ENCODE results near the gene SCLY.
"Not testable (repeated sequence)": the region's sequence is repeated elsewhere in the genome, so short reads cannot be mapped to it uniquely, and the experiment has no call there.

SCLY gene

DNA sequence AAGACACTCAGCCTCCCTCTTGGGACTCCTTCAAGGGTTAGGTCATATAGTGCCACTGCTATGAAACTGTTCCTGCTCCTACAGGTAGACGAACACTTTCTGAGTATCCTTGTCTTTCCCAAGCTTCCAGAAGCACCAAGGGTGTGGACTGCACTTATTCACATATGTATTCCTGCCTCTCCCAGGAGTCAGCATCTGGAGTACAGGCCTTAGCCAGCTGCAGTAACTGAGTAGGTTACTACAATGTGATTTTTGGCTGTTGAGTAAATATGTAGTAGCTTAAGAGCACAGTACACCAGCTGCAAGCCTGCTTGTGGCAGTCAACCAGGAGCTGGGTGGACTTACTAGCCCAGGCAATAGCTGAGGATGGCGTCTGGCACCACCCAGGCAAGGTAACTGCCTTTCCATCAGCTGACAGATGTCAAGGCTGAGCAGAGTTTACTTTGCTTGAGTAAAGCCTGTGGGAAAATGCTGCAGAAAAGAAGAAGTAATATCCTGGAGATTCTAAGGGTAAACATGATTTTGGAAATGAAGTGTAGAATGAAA lies 14.0 kb upstream of the SCLY start:
- Histone ChIP-seq H3F3A (ENCODE audit: low read depth) (no peaks in the 10 kb centered on the region), H4K20me1 (ENCODE audit: insufficient read depth, low read length, poor library complexity, severe bottlenecking) (no peaks in the 10 kb centered on the region), H3K79me2 (ENCODE audit: insufficient read depth, low read length) (no peaks in the 10 kb centered on the region), H3K4me3 (ENCODE audit: low read length, poor library complexity, severe bottlenecking) (no peak overlapping the region), H3K9me3 (ENCODE audit: insufficient read depth, low read depth, low read length) (no peaks in the 10 kb centered on the region), H3K27me3 (ENCODE audit: insufficient read depth, low read length, poor library complexity, severe bottlenecking) (no peaks in the 10 kb centered on the region), H3K36me3 (ENCODE audit: insufficient read depth, low read length) (peaks cover 38% of the 10 kb centered on the region; the same call in 1 of the 2 replicates), H2AFZ (ENCODE audit: low read length) (no peak overlapping the region), H3K4me1 (ENCODE audit: insufficient read depth, low read length, poor library complexity, severe bottlenecking) (no peaks in the 10 kb centered on the region), H3K4me2 (ENCODE audit: low read depth, low read length, poor library complexity, severe bottlenecking) (no peak overlapping the region), H3K9ac (ENCODE audit: low read depth, low read length, poor library complexity, severe bottlenecking) (no peak overlapping the region), H3K9me2 (replicated peaks; ENCODE audit: low read depth, low read length) (no peaks in the 10 kb centered on the region)
- TF ChIP-seq EZH2phosphoT487 (IDR thresholded peaks at IDR 0.05; ENCODE audit: borderline replicate concordance): no peak
- TF ChIP-seq, protein P1, sequence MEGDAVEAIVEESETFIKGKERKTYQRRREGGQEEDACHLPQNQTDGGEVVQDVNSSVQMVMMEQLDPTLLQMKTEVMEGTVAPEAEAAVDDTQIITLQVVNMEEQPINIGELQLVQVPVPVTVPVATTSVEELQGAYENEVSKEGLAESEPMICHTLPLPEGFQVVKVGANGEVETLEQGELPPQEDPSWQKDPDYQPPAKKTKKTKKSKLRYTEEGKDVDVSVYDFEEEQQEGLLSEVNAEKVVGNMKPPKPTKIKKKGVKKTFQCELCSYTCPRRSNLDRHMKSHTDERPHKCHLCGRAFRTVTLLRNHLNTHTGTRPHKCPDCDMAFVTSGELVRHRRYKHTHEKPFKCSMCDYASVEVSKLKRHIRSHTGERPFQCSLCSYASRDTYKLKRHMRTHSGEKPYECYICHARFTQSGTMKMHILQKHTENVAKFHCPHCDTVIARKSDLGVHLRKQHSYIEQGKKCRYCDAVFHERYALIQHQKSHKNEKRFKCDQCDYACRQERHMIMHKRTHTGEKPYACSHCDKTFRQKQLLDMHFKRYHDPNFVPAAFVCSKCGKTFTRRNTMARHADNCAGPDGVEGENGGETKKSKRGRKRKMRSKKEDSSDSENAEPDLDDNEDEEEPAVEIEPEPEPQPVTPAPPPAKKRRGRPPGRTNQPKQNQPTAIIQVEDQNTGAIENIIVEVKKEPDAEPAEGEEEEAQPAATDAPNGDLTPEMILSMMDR (conservative IDR thresholded peaks at IDR 0.05; ENCODE audit: low read length): no peak

DNA sequence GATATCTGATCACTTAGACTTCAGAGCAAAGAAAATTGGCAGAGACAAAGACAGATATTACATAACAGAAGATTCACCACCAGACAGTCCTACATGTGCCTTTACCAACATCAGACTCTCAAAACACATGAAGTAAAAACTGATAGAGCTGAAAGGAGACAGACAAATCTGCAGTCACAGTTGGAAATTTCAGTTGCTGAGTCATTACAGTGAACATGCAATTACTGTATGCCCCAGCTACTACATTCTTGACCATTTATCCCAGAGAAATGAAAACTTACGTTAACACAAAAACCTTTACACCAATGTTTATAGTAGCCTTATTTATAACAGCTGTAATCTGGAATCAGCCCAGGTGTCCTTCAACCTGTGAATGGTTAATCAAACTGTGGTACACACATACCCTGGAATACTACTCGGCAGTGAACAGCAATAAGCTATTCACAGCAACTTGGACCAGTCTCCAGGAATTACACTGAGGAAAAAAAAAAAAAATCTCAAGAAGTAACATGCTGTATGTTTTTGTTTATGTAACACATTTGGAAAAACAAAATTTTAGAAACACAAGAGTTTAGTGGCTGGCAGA lies 7.5 kb upstream of the SCLY start:
- Histone ChIP-seq H3K79me2 (ENCODE audit: insufficient read depth, low read length) (no peaks in the 10 kb centered on the region), H3K36me3 (ENCODE audit: insufficient read depth, low read length) (no peaks in the 10 kb centered on the region), H3K27me3 (ENCODE audit: insufficient read depth, low read length, poor library complexity, severe bottlenecking) (no peaks in the 10 kb centered on the region), H3K9ac (ENCODE audit: low read depth, low read length, poor library complexity, severe bottlenecking) (no peak overlapping the region), H3K4me2 (ENCODE audit: low read depth, low read length, poor library complexity, severe bottlenecking) (no peak overlapping the region), H4K20me1 (ENCODE audit: insufficient read depth, low read length, poor library complexity, severe bottlenecking) (no peaks in the 10 kb centered on the region), H3K4me3 (ENCODE audit: low read length, poor library complexity, severe bottlenecking) (no peak overlapping the region), H3K9me3 (ENCODE audit: insufficient read depth, low read depth, low read length) (no peaks in the 10 kb centered on the region), H3K9me2 (replicated peaks; ENCODE audit: low read depth, low read length) (no peaks in the 10 kb centered on the region), H3F3A (ENCODE audit: low read depth) (peaks cover 6% of the 10 kb centered on the region; the same call in 1 of the 2 replicates), H2AFZ (ENCODE audit: low read length) (no peak overlapping the region), H3K4me1 (ENCODE audit: insufficient read depth, low read length, poor library complexity, severe bottlenecking) (peaks cover 10% of the 10 kb centered on the region)
- TF ChIP-seq, protein P1 (conservative IDR thresholded peaks at IDR 0.05; ENCODE audit: low read length): no peak

DNA sequence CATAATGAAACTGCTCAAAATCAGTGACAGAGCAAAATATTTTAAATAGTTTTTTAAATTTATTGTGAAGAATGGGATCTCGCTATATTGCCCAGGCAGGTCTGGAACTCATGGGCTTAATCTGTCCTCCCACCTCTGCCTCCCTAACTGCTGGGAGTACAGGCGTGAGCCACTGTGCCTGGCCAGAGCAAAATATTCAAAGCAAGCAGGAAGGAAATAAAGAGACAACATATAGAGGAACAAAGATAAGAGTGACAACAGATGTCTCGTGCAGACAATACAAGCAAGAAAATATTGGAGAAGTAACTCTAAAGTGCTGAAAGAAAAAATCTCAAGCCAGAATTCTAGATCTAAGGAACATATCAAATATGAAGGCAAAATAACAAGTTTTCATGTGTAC lies 5.0 kb upstream of the SCLY start:
- Histone ChIP-seq H3K79me2 (ENCODE audit: insufficient read depth, low read length) (peaks cover 13% of the 10 kb centered on the region), H3K4me2 (ENCODE audit: low read depth, low read length, poor library complexity, severe bottlenecking) (no peak overlapping the region), H3K36me3 (ENCODE audit: insufficient read depth, low read length) (no peaks in the 10 kb centered on the region), H2AFZ (ENCODE audit: low read length) (no peak overlapping the region), H3F3A (ENCODE audit: low read depth) (peaks cover 6% of the 10 kb centered on the region; the same call in 1 of the 2 replicates), H4K20me1 (ENCODE audit: insufficient read depth, low read length, poor library complexity, severe bottlenecking) (no peaks in the 10 kb centered on the region), H3K9me2 (replicated peaks; ENCODE audit: low read depth, low read length) (no peaks in the 10 kb centered on the region), H3K4me3 (ENCODE audit: low read length, poor library complexity, severe bottlenecking) (no peak overlapping the region), H3K4me1 (ENCODE audit: insufficient read depth, low read length, poor library complexity, severe bottlenecking) (peaks cover 17% of the 10 kb centered on the region), H3K27me3 (ENCODE audit: insufficient read depth, low read length, poor library complexity, severe bottlenecking) (no peaks in the 10 kb centered on the region), H3K9me3 (ENCODE audit: insufficient read depth, low read depth, low read length) (no peaks in the 10 kb centered on the region), H3K9ac (ENCODE audit: low read depth, low read length, poor library complexity, severe bottlenecking) (no peak overlapping the region)
- TF ChIP-seq, protein P1 (conservative IDR thresholded peaks at IDR 0.05; ENCODE audit: low read length): no peak
- TF ChIP-seq EZH2phosphoT487 (IDR thresholded peaks at IDR 0.05; ENCODE audit: borderline replicate concordance): no peak

DNA sequence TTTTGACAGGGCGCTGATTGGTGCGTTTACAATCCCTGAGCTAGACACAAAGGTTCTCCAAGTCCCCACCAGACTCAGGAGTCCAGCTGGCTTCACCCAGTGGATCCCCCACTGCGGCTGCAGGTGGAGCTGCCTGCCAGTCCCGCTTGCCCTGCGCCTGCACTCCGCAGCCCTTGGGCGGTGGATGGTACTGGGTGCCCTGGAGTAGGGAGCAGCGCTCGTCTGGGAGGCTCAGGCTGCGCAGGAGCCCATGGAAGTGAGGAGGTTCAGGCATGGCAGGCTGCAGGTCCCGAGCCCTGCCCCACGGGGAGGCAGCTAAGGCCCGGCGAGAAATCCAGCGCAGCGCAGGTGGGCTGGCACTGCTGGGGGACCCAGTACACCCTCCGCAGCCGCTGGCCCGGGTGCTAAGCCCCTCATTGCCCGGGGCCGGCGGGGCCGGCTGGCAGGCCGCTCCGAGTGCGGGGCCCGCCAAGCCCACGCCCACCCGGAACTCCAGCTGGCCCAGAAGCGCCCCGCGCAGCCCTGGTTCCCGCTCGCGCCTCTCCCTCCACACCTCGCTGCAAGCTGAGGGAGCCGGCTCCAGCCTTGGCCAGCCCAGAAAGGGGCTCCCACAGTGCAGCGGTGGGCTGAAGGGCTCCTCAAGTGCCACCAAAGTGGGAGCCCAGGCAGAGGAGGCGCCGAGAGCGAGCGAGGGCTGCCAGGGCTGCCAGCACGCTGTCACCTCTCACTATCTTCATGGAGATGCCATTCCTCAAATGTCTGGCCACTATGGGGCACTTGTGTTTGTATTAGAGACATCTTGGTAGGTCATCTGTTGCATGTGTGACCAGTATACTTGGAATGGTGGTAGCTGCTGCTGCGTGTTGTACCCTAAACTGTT lies 2.9 kb upstream of the SCLY start:
- peaks cover 30% of the 10 kb centered on the region for H3K79me2 ChIP-seq (ENCODE audit: insufficient read depth, low read length)
- H3K36me3 ChIP-seq (ENCODE audit: insufficient read depth, low read length); H3K4me3 ChIP-seq (ENCODE audit: low read length, poor library complexity, severe bottlenecking); H3K9me3 ChIP-seq (ENCODE audit: insufficient read depth, low read depth, low read length); H3K9me2 ChIP-seq (replicated peaks; ENCODE audit: low read depth, low read length); H3K9ac ChIP-seq (ENCODE audit: low read depth, low read length, poor library complexity, severe bottlenecking); H2AFZ ChIP-seq (ENCODE audit: low read length); H3F3A ChIP-seq (ENCODE audit: low read depth); H3K4me2 ChIP-seq (ENCODE audit: low read depth, low read length, poor library complexity, severe bottlenecking); H3K27me3 ChIP-seq (ENCODE audit: insufficient read depth, low read length, poor library complexity, severe bottlenecking); H4K20me1 ChIP-seq (ENCODE audit: insufficient read depth, low read length, poor library complexity, severe bottlenecking): not testable (repeated sequence)
- H3K4me1 ChIP-seq (ENCODE audit: insufficient read depth, low read length, poor library complexity, severe bottlenecking): peaks cover 30% of the 10 kb centered on the region
